HepG2 (cell line): ENCODE data around the gene ANGPTL5. TPM values are rescaled to one million over a fixed set of nuclear protein-coding genes. Genes with fewer than 3 reads are reported as not detected.

Source experiments
- ASH2L ChIP-seq: fragments of 300-600, 200-600 bp; sonication (generic); IDR thresholded peaks from 2 replicates; pipeline ENCODE4 v1.7.0; 2017; ENCODE audit warnings: low read depth, mild to moderate bottlenecking, moderate library complexity, mixed read lengths, low read length; ENCODE audit not compliant: insufficient read length
- CREB1 ChIP-seq, 2 experiments: fragments of 450-650 bp in 1 of 2; IDR thresholded peaks; 2 replicates each; pipeline ENCODE4 v1.6.1; 2016 to 2017; ENCODE audit warnings: control low read depth in 1 of 2, mild to moderate bottlenecking in 1 of 2, missing compliant biosample characterization in 1 of 2, missing genetic modification characterization in 1 of 2
- FOSL2 ChIP-seq: sonication (generic); formaldehyde crosslinking; IDR thresholded peaks from 2 replicates; pipeline ENCODE4 v1.4.0; 2020; ENCODE audit warnings: missing genetic modification reagents
- HMGXB3 ChIP-seq: sonication (generic); formaldehyde crosslinking; IDR thresholded peaks from 2 replicates; pipeline ENCODE4 v1.4.0; 2020; ENCODE audit warnings: missing genetic modification reagents, borderline replicate concordance
- HMGXB4 ChIP-seq, 2 experiments: sonication (generic) in 1 of 2; formaldehyde crosslinking in 1 of 2; IDR thresholded peaks; 2 replicates each; pipeline versions ENCODE4 v1.4.0 to v1.6.1; 2018 to 2020; ENCODE audit warnings: missing genetic modification reagents in 2 of 2, borderline replicate concordance in 1 of 2, low read depth in 1 of 2, mild to moderate bottlenecking in 1 of 2, missing biosample characterization in 1 of 2
- MED1 ChIP-seq: sonication (generic); formaldehyde crosslinking; IDR thresholded peaks from 2 replicates; pipeline ENCODE4 v1.4.0; 2020; ENCODE audit warnings: missing genetic modification reagents
- MEIS2 ChIP-seq: sonication (generic); formaldehyde crosslinking; IDR thresholded peaks from 2 replicates; pipeline ENCODE4 v1.9.0; 2021; ENCODE audit warnings: mild to moderate bottlenecking, missing genetic modification reagents
- PAX8 ChIP-seq: sonication (generic); formaldehyde crosslinking; IDR thresholded peaks from 2 replicates; pipeline ENCODE4 v1.8.0; 2022; ENCODE audit warnings: mild to moderate bottlenecking, missing genetic modification reagents, borderline replicate concordance
- PHF20 ChIP-seq: sonication (generic); formaldehyde crosslinking; IDR thresholded peaks from 2 replicates; pipeline ENCODE4 v1.5.0; 2020; ENCODE audit warnings: mild to moderate bottlenecking, missing genetic modification reagents
- POLR2G ChIP-seq: fragments of 200-400 bp; formaldehyde crosslinking; IDR thresholded peaks from 2 replicates; pipeline ENCODE4 v1.6.1; 2018; ENCODE audit warnings: mild to moderate bottlenecking, low read depth, low read length, moderate library complexity
- SALL1 ChIP-seq: sonication (generic); formaldehyde crosslinking; IDR thresholded peaks from 2 replicates; pipeline ENCODE4 v1.8.0; 2022; ENCODE audit warnings: mild to moderate bottlenecking, missing genetic modification reagents
- SP4 ChIP-seq: sonication (generic); formaldehyde crosslinking; IDR thresholded peaks from 2 replicates; pipeline ENCODE4 v1.8.1; 2023; ENCODE audit warnings: mild to moderate bottlenecking, missing genetic modification reagents
- ZBTB8A ChIP-seq: sonication (generic); formaldehyde crosslinking; IDR thresholded peaks from 2 replicates; pipeline ENCODE4 v1.4.0; 2020; ENCODE audit warnings: mild to moderate bottlenecking, low read depth, missing genetic modification reagents, borderline replicate concordance
- ZNF101 ChIP-seq: sonication (generic); formaldehyde crosslinking; IDR thresholded peaks from 2 replicates; pipeline ENCODE4 v1.4.0; 2020; ENCODE audit warnings: mild to moderate bottlenecking, low read depth, missing genetic modification reagents, borderline replicate concordance
- ZNF275 ChIP-seq: sonication (generic); formaldehyde crosslinking; IDR thresholded peaks from 2 replicates; pipeline ENCODE4 v1.8.0; 2022; ENCODE audit warnings: missing genetic modification reagents, mild to moderate bottlenecking, inconsistent platforms, borderline replicate concordance
- ZNF317 ChIP-seq: sonication (generic); formaldehyde crosslinking; IDR thresholded peaks from 2 replicates; pipeline ENCODE4 v1.5.0; 2020; ENCODE audit warnings: mild to moderate bottlenecking, missing genetic modification reagents
- ZNF710 ChIP-seq: sonication (generic); formaldehyde crosslinking; IDR thresholded peaks from 2 replicates; pipeline ENCODE4 v1.5.0; 2020; ENCODE audit warnings: mild to moderate bottlenecking, missing genetic modification reagents, borderline replicate concordance
- ZNF747 ChIP-seq: sonication (generic); formaldehyde crosslinking; IDR thresholded peaks from 2 replicates; pipeline ENCODE4 v1.8.1; 2023; ENCODE audit warnings: missing genetic modification reagents, mild to moderate bottlenecking, borderline replicate concordance
- ZNF792 ChIP-seq: IDR thresholded peaks from 2 replicates; pipeline ENCODE4 v1.6.1; 2016
- polyA plus RNA-seq, 8 experiments: library from polyadenylated mRNA; depleted of rRNA in 3 of 8; stranded (reverse) in 7 of 8; unstranded in 1 of 8; fragments of >200 nt; fragmentation: Illumina TruSeq in 4 of 8; extraction: Trizol in 4 of 8; gene quantifications; 2 replicates each; pipeline versions ENCODE4 v1.2.1 to v1.2.3, GENCODE V29; 2011 to 2016; ENCODE audit warnings: low read depth in 4 of 8, missing spikeins in 1 of 8, mixed read lengths in 1 of 8; ENCODE audit not compliant: insufficient read depth in 1 of 8
- total RNA-seq, 5 experiments: library from RNA; depleted of rRNA; stranded (reverse); fragments of >200 nt; fragmentation: Illumina TruSeq; extraction: Trizol; gene quantifications; 2 replicates each; pipeline ENCODE4 v1.2.3, GENCODE V29; 2016; ENCODE audit warnings: low read depth in 1 of 5

ANGPTL5 gene
- total and polyA plus RNA-seq, 2 of the 13 experiments (the other 11 are each of a cell fraction or from before 2014, with no cell fraction given) = not detected

GRCh38 chr11:101914738-101915426 lies 1.4 kb downstream of the ANGPTL5 start, which contains the start of gene CEP126 (continued):
- TF ChIP-seq ZNF275 (CRISPR knock-in tag) = peak; percentile 89; the same call in 1 of the 2 replicates
- no peak for TF ChIP-seq ZNF317 (CRISPR knock-in tag)
- TF ChIP-seq ZNF101 (CRISPR knock-in tag) = no peak
- peak; percentile 51; the same call in 1 of the 2 replicates for TF ChIP-seq ZNF747 (CRISPR knock-in tag)
- TF ChIP-seq SALL1 (CRISPR knock-in tag) = peak; percentile 95
- 0 out of 2 replicates have a peak, but pooled peaks have one; percentile 39 for TF ChIP-seq ZNF710
- TF ChIP-seq ZNF792 (CRISPR knock-in tag) = 0 out of 2 replicates have a peak, but pooled peaks have one; percentile 66
- TF ChIP-seq PHF20 (CRISPR knock-in tag) = no peak; the same call in 1 of the 2 replicates
- TF ChIP-seq FOSL2 (CRISPR knock-in tag) = peak; percentile 76
- no peak for TF ChIP-seq ZBTB8A (CRISPR knock-in tag)
- TF ChIP-seq HMGXB3 (CRISPR knock-in tag) = peak; percentile 58; the same call in 1 of the 2 replicates
- peak; percentile 50 for TF ChIP-seq POLR2G
- TF ChIP-seq MED1 (CRISPR knock-in tag) = peak; percentile 74
- TF ChIP-seq PAX8 (CRISPR knock-in tag) = peak; percentile 58; the same call in 1 of the 2 replicates
- peak; percentile 45; the same call in 1 of the 2 replicates for TF ChIP-seq CREB1 (IDR thresholded peaks at IDR 0.05)
- no peak for TF ChIP-seq CREB1 (CRISPR knock-in tag; IDR thresholded peaks at IDR 0.05)
- TF ChIP-seq MEIS2 (CRISPR knock-in tag) = peak; percentile 58
- peak; percentile 68; the same call in 1 of the 2 replicates for TF ChIP-seq SP4
- TF ChIP-seq HMGXB4 (CRISPR knock-in tag; IDR thresholded peaks at IDR 0.05; ENCODE audit: borderline replicate concordance in 1 of 2, low read depth in 1 of 2) = peak; percentile 92 to 96
- peak; percentile 86 for TF ChIP-seq ASH2L
